ENCODE measurements around the gene EID2. TPM values are rescaled to one million over a fixed set of nuclear protein-coding genes. Genes with fewer than 3 reads are reported as not detected.

The EID2 gene
- total and polyA plus RNA-seq, 4 donors: 1.5 to 8.5 (median 4.5) TPM

GRCh38 chr19:39553082-39553652, 13.2 kb upstream of the EID2 start:
- Histone ChIP-seq H3K27ac (ENCODE audit: low read depth in 1 of 2, low read length in 2 of 2) (no peak overlapping the region), H3K9me3 (ENCODE audit: control insufficient read depth in 4 of 4, low read length in 3 of 4) (no peaks in the 10 kb centered on the region), H3K9ac (ENCODE audit: low read depth in 1 of 2, low read length in 2 of 2) (no peak overlapping the region), H3K4me1 (ENCODE audit: control insufficient read depth in 4 of 4, insufficient read depth in 4 of 4, low read length in 3 of 4) (peaks cover 0 to 6% (median 3%) of the 10 kb centered on the region in 4 donors), H3K27me3 (ENCODE audit: control insufficient read depth in 4 of 4, insufficient read depth in 4 of 4, low read length in 3 of 4) (no peaks in the 10 kb centered on the region), H3K4me3 (ENCODE audit: low read depth in 1 of 3, low read length in 3 of 3) (no peak overlapping the region), H3K36me3 (ENCODE audit: control insufficient read depth in 4 of 4, insufficient read depth in 3 of 4, low read depth in 1 of 4, low read length in 3 of 4) (no peaks in the 10 kb centered on the region)
- DNase-seq (ENCODE audit: low spot score): no peak
- TF ChIP-seq EGR1 (IDR thresholded peaks at IDR 0.05; ENCODE audit: low read depth in 2 of 2) (no peak), NR2F2 (IDR thresholded peaks at IDR 0.05) (no peak), FOXA1 (IDR thresholded peaks at IDR 0.05) (no peak), RAD21 (IDR thresholded peaks at IDR 0.05) (no peak), RXRA (IDR thresholded peaks at IDR 0.05) (no peak), ZBTB33 (IDR thresholded peaks at IDR 0.05) (no peak), CTCF (IDR thresholded peaks at IDR 0.05; ENCODE audit: low read depth, low read length, missing input control) (no peak), HNF4G (IDR thresholded peaks at IDR 0.05) (no peak), JUND (IDR thresholded peaks at IDR 0.05) (no peak), FOXA2 (IDR thresholded peaks at IDR 0.05) (no peak), TAF1 (conservative IDR thresholded peaks at IDR 0.05) (no peak), MAX (IDR thresholded peaks at IDR 0.05) (no peak), HNF4A (conservative IDR thresholded peaks at IDR 0.05) (no peak), REST (IDR thresholded peaks at IDR 0.05) (no peak), SP1 (IDR thresholded peaks at IDR 0.05) (no peak), YY1 (IDR thresholded peaks at IDR 0.05) (no peak), ATF3 (IDR thresholded peaks at IDR 0.05) (no peak), GABPA (IDR thresholded peaks at IDR 0.05 in 1 of 2, conservative IDR thresholded peaks at IDR 0.05 in 1 of 2) (no peak)
- WGBS: 57% methylated on average over 7 of the region's 7 CpGs
